Transverse colon (tissue), 4 donors: ENCODE data around the gene SPAG8. TPM values are rescaled to one million over a fixed set of nuclear protein-coding genes. Genes with fewer than 3 reads are reported as not detected.

Experiments
- DNase-seq: peaks from one replicate; pipeline ENCODE4 v3.0.0-alpha.2; 2019
- H3K27ac ChIP-seq, 4 donors: fragments of 200-600 bp; sonication (generic); 2 replicates each; pipeline ENCODE4 v1.5.1; 2016 to 2018; ENCODE audit warnings: inconsistent platforms in 4 of 4
- H3K27me3 ChIP-seq: fragments of 200-600 bp; sonication (generic); 2 replicates; pipeline ENCODE4 v1.5.1; 2017; ENCODE audit warnings: inconsistent platforms
- H3K36me3 ChIP-seq, 4 donors: fragments of 200-600 bp; sonication (generic); 2 replicates each; pipeline ENCODE4 v1.5.1; 2017 to 2019; ENCODE audit warnings: inconsistent platforms in 4 of 4
- H3K4me1 ChIP-seq, 4 donors: fragments of 200-600 bp; sonication (generic); 2 replicates each; pipeline ENCODE4 v1.5.1; 2017 to 2020; ENCODE audit warnings: inconsistent platforms in 4 of 4
- H3K4me3 ChIP-seq, 4 donors: fragments of 200-600 bp; sonication (generic); 1 replicate in 1 of 4; 2 replicates in 3 of 4; pipeline versions ENCODE4 v1.5.1 to v1.6.1; 2017 to 2019; ENCODE audit warnings: inconsistent platforms in 4 of 4
- H3K9me3 ChIP-seq, 2 donors: fragments of 200-600 bp; sonication (generic); 2 replicates each; pipeline ENCODE4 v1.5.1; 2017 to 2019; ENCODE audit warnings: inconsistent platforms in 2 of 2
- EP300 ChIP-seq: sonication (generic); formaldehyde crosslinking; IDR thresholded peaks from one replicate; pipeline ENCODE4 v1.6.1; 2017; ENCODE audit warnings: antibody characterized with exemption, low read depth
- POLR2A ChIP-seq: fragments of 450-650 bp; IDR thresholded peaks from one replicate; pipeline ENCODE4 v1.6.1; 2016; ENCODE audit warnings: antibody characterized with exemption, mild to moderate bottlenecking, moderate library complexity
- POLR2AphosphoS5 ChIP-seq, 3 donors: sonication (generic); formaldehyde crosslinking; IDR thresholded peaks; one replicate each; pipeline ENCODE4 v1.6.1; 2016; ENCODE audit warnings: antibody characterized with exemption in 3 of 3
- WGBS, 2 donors: methylation state at CpG; one replicate each; pipeline ENCODE4 v1.1.5; 2018; ENCODE audit warnings: low coverage in 1 of 2; 5-methylcytosine and 5-hydroxymethylcytosine counted together
- in situ Hi-C, 4 donors: fragments of 200-750 bp; cut with MboI; loops; one replicate each; pipeline versions ENCODE4 v1.15.0 to v1.15.1; 2017; ENCODE audit warnings: low sequenced_read_pairs in 3 of 4, low pct_ligation_motif_present in 1 of 4, low pct_unique_long_range_greater_than_20kb in 1 of 4
- intact Hi-C: fragments of 100-400 bp; cut with DNase I; formaldehyde crosslinking; loops from one replicate; pipeline ENCODE4 v1.15.1; 2023; ENCODE audit warnings: low total_unique reads
- total RNA-seq, 4 donors: library from RNA; depleted of rRNA; stranded (reverse); fragments of >200 nt; gene quantifications; one replicate each; pipeline ENCODE4 v1.1.0, GENCODE V29; 2016
- TF ChIP-seq, protein P1 (sequence below), 5 experiments: fragments of 200-600 bp in 3 of 5; fragments of 450-650 bp in 2 of 5; sonication (generic) in 3 of 5; IDR thresholded peaks; 1 replicate in 2 of 5; 2 replicates in 3 of 5; pipeline ENCODE4 v1.5.1; 2016 to 2017; ENCODE audit warnings: antibody characterized with exemption in 5 of 5, inconsistent platforms in 3 of 5, mild to moderate bottlenecking in 2 of 5, moderate library complexity in 1 of 5

SPAG8 gene
- total RNA-seq, 4 donors from 2014 or later: 0.41 to 3.0 (median 1.9) TPM; not detected in 1

DNA sequence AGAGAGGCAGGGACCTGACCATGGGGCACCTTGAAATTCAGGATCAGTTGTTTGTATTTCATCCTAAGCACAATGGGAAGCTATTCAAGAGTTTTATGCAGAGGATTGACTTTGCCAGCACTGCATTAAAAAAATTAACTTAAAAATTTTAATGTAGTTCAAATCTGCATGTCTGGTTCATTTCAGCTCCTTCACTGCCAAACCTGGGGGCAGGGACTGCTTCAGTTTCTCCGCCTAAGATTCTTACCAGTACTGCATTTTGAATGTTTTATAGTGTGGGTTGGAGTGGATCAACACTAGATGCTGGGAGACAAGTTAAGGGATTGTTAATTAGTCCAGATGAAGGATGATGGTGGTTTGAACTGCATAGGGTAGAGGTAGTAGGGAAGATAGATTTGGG lies 42.3 kb downstream of the SPAG8 start:
- in situ Hi-C loops: no loop called here
- peaks cover 18 to 28% (median 20%) of the 10 kb centered on the region in 4 donors for H3K4me1 ChIP-seq
- H3K27me3 ChIP-seq: no peaks in the 10 kb centered on the region
- H3K4me3 ChIP-seq: no peak overlapping the region
- no peak for DNase-seq
- intact Hi-C loops: no loop called here
- 96% methylated on average over 1 of the region's 1 CpG; no CpG with 5 or more reads in 1 of the 2 donors for WGBS, 2 donors
- no peaks in the 10 kb centered on the region for H3K9me3 ChIP-seq
- TF ChIP-seq POLR2AphosphoS5 (IDR thresholded peaks at IDR 0.05) (no peak), POLR2A (no peak), EP300 (no peak)
- TF ChIP-seq, protein P1, sequence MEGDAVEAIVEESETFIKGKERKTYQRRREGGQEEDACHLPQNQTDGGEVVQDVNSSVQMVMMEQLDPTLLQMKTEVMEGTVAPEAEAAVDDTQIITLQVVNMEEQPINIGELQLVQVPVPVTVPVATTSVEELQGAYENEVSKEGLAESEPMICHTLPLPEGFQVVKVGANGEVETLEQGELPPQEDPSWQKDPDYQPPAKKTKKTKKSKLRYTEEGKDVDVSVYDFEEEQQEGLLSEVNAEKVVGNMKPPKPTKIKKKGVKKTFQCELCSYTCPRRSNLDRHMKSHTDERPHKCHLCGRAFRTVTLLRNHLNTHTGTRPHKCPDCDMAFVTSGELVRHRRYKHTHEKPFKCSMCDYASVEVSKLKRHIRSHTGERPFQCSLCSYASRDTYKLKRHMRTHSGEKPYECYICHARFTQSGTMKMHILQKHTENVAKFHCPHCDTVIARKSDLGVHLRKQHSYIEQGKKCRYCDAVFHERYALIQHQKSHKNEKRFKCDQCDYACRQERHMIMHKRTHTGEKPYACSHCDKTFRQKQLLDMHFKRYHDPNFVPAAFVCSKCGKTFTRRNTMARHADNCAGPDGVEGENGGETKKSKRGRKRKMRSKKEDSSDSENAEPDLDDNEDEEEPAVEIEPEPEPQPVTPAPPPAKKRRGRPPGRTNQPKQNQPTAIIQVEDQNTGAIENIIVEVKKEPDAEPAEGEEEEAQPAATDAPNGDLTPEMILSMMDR (IDR thresholded peaks at IDR 0.05): no peak
- no peaks in the 10 kb centered on the region for H3K36me3 ChIP-seq
- H3K27ac ChIP-seq: no peak overlapping the region

DNA sequence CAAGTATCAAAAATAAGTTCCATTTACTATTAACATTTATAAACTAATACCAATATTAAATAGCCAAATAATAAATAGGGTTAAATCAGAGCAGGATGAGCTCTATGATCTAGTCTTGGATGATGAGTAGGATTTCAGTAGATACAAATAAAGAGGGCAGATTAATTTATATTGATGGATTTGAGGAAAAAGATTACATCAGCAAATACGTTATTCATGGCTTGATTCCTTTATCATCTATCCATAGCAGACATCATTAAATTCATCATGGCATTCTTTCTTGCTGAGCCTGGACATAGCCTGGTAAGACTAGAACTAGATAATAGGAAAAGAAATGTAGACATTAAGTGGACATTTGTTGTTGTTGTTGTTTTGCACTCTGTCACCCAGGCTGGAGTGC lies 44.6 kb downstream of the SPAG8 start:
- Histone ChIP-seq H3K4me1 (peaks cover 18 to 28% (median 20%) of the 10 kb centered on the region in 4 donors), H3K27ac (no peak overlapping the region), H3K4me3 (no peak overlapping the region), H3K9me3 (no peaks in the 10 kb centered on the region), H3K36me3 (no peaks in the 10 kb centered on the region), H3K27me3 (no peaks in the 10 kb centered on the region)
- in situ Hi-C loops (no loop called here), intact Hi-C loops (no loop called here)
- TF ChIP-seq EP300 (no peak), POLR2A (no peak)
- TF ChIP-seq, protein P1 (IDR thresholded peaks at IDR 0.05): no peak
- WGBS, 2 donors: 89 to 92% methylated on average over 1 of the region's 1 CpG
- no peak for DNase-seq

DNA sequence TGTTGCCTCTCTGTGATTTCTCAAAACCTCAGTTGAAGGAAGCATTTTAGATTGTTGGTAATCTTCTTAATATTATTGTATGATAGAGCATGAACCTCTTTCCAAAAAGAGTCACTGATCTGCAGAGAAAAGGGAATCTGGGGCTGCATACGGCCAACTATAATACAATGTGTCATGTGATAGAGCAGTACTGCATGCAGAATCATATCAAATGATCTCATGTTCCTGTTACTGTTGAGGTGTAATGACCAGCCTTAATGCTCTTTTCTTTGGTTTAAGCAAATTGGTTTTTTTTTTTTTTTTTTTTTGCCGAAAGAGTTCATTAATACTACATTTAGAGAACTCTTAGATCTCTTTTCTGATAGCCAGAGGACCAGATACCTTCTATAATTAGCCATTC lies 45.1 kb downstream of the SPAG8 start:
- Histone ChIP-seq H3K27me3 (no peaks in the 10 kb centered on the region), H3K36me3 (no peaks in the 10 kb centered on the region), H3K9me3 (no peaks in the 10 kb centered on the region), H3K4me3 (no peak overlapping the region), H3K4me1 (peaks cover 16 to 28% (median 17%) of the 10 kb centered on the region in 4 donors), H3K27ac (no peak overlapping the region)
- intact Hi-C loops (no loop called here), in situ Hi-C loops (no loop called here)
- no peak for DNase-seq
- TF ChIP-seq POLR2AphosphoS5 (IDR thresholded peaks at IDR 0.05): no peak
- no peak for TF ChIP-seq POLR2A
- TF ChIP-seq, protein P1 (IDR thresholded peaks at IDR 0.05): no peak
- TF ChIP-seq EP300: no peak
- WGBS, 2 donors: 75 to 84% methylated on average over 1 to 2 of the region's 2 CpGs

DNA sequence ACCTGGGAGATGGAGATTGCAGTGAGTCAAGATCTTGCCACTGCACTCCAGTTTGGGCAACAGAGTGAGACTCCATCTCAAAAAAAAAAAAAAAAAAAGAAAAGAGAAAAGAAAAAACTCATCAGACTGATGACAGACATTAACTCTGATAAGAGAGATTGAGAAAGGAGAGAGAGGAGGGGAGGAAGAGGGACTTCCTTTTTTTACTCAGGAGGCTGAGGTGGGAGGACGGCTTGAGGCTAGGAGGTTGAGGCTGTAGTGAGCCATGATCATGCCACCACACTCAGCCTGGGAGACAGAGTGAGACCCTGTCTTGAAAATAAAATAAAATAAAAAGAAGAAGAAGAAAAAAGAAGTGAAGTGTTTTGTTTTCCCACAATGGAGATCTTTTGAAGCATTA lies 48.3 kb downstream of the SPAG8 start:
- no peaks in the 10 kb centered on the region for H3K36me3 ChIP-seq
- no peaks in the 10 kb centered on the region for H3K9me3 ChIP-seq
- in situ Hi-C loops (no loop called here), intact Hi-C loops (no loop called here)
- 83 to 100% methylated on average over 1 of the region's 1 CpG for WGBS, 2 donors
- no peak overlapping the region for H3K4me3 ChIP-seq
- H3K4me1 ChIP-seq: peaks cover 0 to 27% (median 3%) of the 10 kb centered on the region in 4 donors
- TF ChIP-seq POLR2A: no peak
- TF ChIP-seq, protein P1 (IDR thresholded peaks at IDR 0.05): no peak
- TF ChIP-seq EP300: no peak
- TF ChIP-seq POLR2AphosphoS5 (IDR thresholded peaks at IDR 0.05): no peak
- H3K27ac ChIP-seq: no peak overlapping the region
- no peak for DNase-seq
- no peaks in the 10 kb centered on the region for H3K27me3 ChIP-seq
